Endometrial microvascular endothelial cells (primary cell): Measurements from ENCODE around the gene CDH23. TPM values are rescaled to one million over a fixed set of nuclear protein-coding genes. Genes with fewer than 3 reads are reported as not detected.

Experiments used
- in situ Hi-C: cut with HindIII; loops from 2 replicates; pipeline ENCODE4 v1.10.0; 2017; ENCODE audit warnings: low sequenced_read_pairs, low pct_unique_long_range_greater_than_20kb; ENCODE audit errors: inconsistent ontology term
- total RNA-seq: library from RNA; depleted of rRNA; stranded (reverse); fragments of >200 nt; gene quantifications from one replicate; pipeline ENCODE4 v1.2.3, GENCODE V29; 2015; ENCODE audit errors: inconsistent ontology term

Gene CDH23
- total RNA-seq, 1 donor from 2014 or later: 0.09 TPM

DNA sequence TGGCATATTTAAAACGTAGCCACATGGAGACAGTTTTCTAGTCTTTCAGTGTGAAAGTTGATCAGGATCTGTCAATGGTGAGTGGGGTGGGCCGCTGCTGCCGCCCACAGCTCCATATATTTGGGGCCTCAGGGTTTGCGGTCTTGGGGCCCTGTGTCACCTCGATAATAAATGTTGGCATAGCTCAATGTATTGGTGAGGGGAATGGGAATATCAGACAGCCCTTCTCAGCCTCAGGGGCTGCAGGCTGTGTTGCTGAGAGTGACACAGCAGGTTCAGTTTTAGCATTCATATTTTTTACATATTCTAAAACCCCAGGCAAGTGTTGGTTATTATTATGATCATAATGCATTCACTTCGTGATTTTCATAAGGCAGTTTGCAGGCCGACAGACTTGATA, 5.3 kb downstream of the CDH23 start:
- in situ Hi-C loops: no loop called here

DNA sequence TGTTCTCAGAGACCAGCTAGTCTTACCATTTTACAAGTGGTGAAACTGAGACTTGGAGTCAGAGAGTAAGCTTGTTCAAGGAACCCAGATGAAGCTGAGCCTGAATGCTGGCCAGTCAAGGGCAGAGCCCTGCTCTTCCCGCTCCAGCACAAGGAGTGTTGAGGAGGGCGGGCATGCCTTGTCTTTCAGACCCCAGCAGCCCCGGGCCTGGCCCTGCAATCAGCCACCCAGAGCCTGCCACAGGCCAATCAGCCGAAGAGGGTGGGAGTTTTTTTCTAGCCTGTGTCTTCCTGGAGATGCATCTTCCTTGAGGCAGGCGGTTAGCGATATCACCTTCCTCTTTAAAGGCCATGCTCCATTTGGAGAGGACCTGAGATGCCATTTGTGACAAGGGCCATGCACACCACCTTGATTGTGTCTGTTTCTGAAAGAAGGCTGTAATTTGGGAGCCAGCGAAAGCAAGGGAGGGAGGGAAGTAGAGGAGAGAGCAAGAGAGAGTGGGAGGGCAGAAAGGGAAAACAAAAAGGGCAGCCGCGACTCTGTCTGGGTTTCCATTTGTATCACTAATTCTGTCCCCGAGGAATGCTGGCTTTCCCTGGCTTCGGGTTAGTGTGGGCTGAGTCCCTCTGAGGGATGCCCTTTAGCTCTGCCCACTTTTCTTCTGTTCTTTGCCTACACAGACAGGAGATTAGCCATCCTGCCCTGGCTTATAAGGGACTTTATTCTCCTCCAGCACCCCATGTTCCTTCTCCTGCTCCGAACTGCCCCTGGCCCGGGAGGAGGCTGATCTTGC, 8.0 kb downstream of the CDH23 start:
- in situ Hi-C loops: no loop called here

DNA sequence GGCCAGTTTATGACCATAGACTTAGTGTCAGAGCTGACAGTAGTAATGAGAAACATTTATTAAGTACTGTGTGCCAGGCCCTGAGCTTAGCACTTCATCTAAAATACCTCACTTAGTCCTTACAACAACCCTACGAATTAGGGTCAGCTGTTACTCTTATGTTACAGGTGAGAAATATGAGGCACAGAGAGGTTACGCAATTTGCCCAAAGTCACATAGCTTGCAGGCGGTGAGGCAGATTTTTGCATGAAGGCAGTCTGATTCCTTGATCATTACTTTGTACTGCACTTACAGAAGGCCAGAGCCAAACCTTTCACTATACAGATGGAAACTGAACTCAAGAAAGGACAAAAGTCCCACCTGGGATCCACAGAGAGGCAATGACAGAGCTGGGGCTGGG, 10.2 kb downstream of the CDH23 start:
- in situ Hi-C loops: no loop called here

DNA sequence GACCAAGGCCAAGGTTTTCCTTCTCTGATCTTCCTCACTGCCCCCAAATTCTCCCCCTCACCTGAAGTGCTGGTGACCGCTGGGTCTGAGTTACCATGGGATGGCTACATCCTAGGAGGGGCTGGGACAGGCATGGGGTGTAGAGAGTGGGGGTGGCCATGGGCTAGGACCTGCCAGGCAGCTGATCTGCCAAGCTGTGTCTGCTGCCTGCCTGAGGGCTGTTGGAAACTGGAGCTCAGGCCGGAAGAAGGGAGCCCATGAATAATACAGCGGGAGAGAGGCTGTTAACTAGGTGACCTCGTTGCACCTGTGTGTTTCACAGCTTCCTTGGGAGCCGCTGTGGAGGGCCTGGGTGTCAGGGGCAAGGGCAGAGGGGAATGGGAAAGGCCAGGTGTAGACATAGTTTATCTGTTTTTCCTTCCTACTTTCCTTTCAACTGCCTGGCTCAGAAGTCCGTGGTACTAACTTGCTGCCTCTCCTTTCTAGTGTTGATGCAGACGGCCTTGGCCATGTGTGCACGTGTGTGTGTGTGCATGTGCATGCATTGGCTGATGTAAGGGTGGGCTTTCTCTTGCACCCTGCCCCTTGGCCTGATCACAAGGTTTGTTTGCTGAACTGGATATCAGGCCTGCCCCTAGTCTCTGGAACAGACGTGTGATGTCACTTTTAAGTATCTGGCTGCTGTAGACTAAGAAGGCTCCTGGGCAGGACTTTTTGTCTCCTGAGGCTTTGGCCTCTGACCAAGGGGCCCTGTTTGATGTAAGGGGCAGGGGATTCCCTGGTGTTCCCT, 11.9 kb downstream of the CDH23 start:
- in situ Hi-C loops: no loop called here

DNA sequence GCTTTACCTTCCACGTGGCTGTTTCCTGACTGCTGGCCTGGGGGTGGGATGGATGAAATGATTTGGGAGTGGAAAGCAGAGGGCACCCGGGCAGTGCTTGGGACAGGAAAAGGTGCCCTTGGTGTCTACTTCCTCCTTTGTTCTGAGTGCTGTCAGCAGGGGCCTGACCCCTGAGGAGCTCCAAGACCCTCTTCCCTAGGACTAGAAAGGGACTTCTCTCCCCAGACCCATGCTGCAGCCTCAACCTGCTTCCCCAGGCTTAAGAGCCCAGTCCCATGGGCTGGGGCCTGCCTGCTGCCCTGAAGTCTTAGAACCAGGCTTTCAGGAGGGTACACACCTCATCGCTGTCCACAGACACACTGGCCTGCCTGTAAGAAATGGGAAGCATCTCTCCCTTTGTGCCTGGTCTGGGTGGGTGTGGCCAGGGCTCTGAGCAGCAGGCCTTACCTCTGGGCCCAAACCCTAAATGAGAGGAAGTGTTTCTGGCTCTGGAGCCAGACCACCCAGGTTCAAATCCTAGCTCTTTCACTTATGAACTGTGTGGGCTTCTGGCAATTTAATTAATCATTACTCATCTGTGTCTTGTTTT, 12.9 kb downstream of the CDH23 start:
- in situ Hi-C loops: no loop called here

DNA sequence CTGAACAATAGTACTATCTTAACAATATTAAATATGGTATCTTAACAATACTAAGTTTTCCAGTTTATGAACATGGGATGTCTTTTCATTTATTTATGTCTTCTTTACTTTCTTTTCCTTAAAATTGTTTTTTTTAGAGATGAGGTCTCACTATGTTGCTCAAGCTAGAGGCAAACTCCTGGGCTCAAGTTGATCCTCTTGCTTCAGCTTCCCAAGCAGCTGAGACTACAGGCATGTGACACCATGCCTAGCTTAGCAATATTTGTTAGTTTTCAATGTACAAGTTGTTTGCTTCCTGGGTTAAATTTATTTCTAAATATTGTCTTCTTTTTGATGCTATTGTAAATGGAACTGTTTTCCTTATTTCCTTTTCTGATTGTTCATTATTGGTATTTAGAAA, 16.9 kb downstream of the CDH23 start:
- in situ Hi-C loops: no loop called here

DNA sequence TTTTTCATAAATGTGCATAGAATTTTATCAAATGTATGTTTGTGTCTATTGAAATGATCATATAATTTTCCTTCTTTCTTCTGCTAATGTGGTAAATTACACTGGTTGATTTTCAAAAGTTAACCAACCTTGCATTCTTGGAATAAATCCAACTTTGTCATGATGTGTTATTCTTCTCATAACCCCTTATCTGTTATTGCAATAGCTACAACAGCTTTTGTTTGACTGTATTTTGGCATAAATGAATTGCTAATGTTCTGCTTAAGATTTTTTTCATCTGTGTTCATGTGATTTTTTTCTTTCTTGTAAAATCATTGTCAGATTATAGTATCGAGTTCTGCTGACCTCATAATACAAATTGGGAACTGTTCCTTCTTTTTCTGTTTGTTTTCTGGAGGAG, 17.6 kb downstream of the CDH23 start:
- in situ Hi-C loops: no loop called here

DNA sequence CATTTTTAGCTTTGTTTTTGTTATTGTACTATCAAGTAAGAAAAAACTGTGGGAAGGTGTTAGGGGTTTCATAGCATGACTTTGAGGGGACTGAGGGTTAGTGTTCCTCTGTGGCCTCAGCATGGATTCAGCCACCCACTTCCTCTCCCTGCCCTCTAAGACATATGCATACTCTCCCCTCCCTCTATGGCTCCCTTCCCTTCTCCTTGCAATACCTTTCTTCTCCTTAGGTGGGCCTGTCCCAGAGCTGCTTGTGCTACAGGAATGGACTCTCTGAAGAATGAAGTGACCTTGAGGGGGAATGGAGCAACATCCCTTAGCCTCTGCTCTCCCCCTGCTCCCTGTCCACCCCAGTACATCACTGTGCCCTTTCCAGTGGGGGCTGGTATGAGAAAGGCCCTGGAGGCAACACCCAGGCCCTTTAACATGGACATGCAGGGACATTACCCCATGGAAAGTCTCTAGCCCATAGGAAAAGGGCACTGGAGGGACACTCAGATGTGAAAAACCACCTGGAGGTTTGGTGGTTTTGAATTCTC, 22.4 kb downstream of the CDH23 start:
- in situ Hi-C loops: no loop called here

DNA sequence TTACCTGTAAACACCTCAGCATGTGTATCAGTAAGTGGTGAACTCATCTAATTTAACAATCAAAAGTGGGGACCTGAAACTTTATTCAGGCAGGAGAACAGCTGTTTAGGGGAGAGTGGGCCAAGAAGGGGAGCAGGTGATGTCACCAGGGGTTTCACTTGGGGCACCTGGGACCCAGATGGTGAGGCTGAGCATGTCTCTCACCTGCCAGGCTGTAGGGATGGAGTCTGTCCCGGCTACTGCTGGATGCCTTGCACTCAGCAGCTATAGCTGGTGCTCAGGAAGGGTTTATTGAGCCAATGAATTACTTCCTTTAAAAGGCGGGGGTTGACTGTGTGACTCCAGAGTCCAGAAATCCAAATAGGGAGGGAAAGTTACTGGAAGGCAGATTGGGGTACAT, 23.0 kb downstream of the CDH23 start:
- in situ Hi-C loops: no loop called here

DNA sequence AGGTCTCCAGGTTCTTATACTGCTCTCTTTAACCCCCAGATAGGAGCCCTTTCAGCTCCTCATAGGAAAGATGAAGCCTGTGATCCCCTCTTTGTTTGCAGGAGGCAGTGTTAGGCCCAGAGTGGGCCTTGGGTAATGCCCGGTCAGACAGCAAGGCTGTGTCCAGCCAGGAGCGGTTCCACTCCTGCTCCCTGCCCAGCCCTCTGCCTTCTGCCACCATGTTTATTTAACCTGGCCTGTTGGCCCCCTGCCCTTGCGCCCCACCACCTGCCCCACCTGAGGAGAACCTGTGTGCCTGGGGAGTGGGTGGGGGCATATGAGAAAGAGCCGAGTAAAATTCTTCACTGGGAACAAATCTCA, 24.3 kb downstream of the CDH23 start:
- in situ Hi-C loops: no loop called here

DNA sequence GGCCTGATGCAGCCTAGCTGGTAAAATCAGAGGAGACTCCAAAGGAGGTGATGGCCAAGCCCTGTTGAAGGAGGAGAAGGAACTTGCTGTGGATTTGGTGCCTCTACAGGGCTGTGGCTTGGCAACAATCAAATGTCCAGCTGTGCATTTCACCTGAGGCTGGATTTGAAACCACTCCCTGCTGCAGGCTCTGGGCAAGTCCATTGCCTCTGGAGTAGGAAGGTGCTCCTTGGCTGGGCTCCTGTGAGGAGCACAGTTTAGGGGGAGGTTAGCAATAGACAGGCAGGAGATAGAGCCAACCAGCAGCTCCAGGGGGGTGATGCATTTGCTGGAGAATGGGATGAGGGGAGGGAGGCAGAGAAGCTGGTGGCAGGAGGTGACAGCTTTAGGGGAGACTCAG, 26.5 kb downstream of the CDH23 start:
- in situ Hi-C loops: no loop called here

DNA sequence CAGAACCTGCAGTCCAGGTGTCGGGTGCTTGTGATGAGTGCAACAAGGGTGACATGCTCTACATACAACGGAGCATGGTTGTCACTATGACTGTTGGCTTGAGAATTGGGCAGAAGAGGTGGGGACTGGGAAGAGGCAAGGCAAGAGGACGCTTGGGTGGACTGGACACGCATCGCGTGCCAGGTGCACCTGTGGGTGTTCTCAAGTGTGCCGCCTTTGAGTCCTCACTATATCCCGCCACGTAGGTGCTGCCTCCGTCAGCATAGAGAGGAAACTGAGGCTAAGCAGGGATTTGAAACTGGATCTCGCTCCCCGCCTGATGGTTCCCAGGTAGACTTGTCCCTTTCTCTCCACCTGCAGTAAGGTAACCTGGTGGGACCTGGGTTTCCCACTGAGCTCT, 27.2 kb downstream of the CDH23 start:
- in situ Hi-C loops: no loop called here

DNA sequence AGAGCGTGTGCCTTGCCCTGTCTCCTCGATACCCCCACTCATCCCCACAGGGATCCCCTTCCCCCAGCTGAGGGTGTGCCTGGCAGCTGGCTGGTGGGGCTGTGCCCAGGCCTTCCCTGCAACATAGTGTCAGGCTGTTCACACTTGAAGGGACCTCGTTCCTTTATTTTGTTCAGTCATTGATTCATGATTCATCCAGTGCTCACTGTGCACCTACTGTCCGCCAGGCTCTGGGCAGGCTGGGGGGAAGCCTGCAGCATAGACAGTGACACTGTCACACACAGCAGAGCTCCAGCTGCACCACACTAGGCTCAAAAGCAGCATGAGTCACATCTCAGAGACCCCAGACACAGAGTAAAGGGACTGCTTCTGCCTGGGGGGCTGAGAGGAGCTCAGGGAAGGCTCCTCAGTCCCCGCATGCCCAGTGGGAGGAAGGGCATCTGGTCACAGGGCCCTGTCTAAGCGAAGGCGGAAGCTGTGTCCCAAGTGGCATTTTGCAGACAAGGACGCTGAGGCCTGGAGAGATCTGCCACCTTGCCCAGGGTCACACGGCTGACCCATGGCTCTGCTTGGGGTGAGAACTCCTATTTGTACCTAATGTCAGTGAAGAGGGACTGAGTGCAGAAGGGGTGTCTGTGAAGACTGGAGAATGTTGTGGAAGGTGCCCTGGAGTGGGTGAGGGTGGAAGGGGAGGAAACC, 27.9 kb downstream of the CDH23 start:
- in situ Hi-C loops: no loop called here

DNA sequence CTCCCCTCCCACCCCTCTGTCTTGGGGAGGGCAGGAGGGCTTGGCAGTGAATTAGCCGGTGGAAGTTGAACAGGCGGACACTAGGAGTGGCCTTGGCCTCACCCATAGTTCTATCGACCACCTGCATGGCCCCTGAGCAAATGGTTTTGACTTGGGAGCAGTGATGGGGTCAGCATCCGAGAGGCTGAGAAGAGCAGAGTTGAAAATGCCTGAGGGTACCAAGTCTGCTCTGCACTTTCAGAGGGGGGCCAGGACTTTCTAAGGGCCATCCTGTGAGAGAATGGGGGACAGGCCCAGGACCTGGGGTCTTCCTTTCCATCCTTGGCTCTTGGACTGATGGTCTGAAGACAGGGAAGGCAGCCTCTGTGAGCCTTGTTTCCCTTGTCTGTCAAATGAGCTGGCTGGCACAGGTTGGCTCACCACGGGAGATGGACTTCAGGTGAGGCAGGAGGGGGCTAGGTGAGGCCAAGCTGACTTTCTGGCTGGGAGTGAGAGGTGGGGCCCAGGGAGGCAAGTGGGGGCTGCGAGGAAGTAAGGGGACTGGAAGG, 29.4 kb downstream of the CDH23 start:
- in situ Hi-C loops: no loop called here

DNA sequence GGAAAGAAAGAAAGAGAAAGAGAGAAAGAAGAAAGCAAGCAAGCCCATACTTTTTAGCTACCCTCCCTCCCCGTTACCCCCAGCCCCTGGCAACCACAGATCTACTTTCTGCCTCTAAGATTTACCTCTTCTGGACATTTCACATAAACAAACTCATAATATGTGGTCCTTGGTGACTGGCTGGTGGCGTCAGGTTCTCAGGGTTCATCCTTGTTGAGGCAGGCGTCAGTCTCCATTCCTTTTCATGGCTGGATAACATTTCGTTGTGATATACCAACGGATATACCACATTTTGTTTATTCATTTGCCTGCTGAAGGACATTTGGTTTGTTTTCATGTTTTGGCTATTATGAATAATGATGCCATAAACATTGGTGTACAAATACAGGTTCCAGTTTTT, 30.5 kb downstream of the CDH23 start:
- in situ Hi-C loops: no loop called here

DNA sequence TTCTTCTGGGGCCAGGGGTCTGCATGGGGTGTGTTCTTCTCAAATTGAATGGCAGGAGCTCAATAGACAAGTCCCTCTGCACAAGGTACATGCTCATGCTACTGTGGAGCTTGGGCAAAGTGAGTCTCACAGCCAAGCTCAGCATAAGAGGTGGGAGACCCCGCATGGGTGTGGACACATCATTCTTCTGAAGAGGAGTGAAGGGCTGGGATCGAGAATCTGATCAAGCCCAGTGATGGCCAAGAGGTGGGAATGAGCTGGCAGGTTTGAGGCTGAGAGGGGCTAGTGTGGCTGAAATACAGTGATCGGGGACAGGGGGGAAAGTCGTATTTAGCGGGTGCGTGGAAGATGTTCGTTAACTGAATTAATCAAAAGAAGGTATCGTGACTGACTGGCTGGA, 32.6 kb downstream of the CDH23 start:
- in situ Hi-C loops: no loop called here

DNA sequence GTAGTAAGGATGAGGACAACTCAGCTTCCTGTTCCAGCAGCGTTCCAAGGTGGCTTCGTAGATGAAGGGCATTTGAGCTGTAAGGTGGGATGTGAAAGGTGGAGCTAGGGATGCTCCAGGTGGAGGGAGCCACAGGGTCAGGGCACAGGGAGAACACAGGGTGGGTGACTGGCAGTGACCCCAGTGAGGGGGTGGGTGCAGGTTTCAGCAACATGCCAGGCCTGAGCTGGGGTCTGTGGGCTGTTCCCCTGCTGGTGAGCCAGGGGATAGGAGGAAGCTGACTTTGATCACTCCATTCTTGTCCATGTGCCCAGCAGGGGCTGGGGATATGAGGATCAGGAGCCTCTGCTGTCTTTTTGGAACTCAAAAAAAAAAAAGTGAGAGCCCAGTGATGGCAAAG, 33.2 kb downstream of the CDH23 start:
- in situ Hi-C loops: no loop called here

DNA sequence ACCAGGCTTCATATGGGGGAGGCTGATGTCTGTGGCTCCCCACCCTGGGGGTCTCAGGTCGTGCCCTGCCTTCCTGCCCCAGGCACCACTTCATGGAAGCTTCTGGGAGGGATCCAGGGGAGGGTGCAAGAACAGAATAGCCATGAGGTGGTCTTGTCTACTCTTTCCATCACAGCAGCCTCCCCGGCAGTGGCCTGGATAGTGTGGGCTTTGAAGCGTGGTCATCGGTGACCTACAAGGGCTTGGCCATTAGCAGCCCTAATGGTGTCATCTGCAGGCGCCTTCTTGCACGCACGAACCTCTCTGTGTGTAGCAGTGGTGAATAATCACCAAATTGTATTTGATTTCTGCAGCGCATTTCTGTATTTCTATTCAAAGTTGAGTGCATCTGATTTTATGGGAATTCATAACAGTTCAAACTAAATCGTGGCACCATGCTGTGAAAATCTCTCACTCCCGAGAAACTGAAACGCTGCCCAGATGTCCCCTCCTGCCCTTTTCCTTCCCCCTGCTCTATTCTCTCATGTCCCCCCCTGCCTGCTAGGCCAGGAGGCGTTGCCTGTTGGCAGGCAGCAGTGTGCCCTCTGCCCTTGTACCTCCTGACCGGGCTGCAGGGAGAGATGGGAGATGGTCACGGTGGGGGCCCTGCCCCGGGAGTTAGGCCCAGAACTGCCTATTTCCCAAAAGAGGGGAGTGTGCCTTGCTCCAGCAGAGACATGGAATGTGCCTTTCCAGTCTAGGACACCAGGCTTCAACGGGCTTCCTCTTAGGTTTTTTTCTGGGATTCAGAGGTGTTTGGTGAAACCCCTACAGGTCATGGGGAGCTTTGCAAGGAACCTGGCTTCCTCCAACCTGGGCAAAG, 34.8 kb downstream of the CDH23 start:
- in situ Hi-C loops: no loop called here
